ENCODE measurements around the gene AMELY. TPM values are rescaled to one million over a fixed set of nuclear protein-coding genes. Genes with fewer than 3 reads are reported as not detected.

The AMELY gene
- total RNA-seq, 2 experiments from 2014 or later: not detected

- H3K27ac ChIP-seq (ENCODE audit: low read depth in 1 of 2, low read length in 2 of 2): no peak overlapping the region
- no peaks in the 10 kb centered on the region for H3K4me1 Mint-ChIP-seq (ENCODE audit: low read depth)
- H3K4me3 ChIP-seq (ENCODE audit: low read length): no peak overlapping the region
- POLR2A ChIA-PET: no interaction called here
- H3K27me3 Mint-ChIP-seq: peaks cover 31% of the 10 kb centered on the region
- no peak overlapping the region for H3K27ac Mint-ChIP-seq
- CTCF ChIA-PET: no interaction called here
- H3K27me3 ChIP-seq (ENCODE audit: control insufficient read depth in 1 of 2, insufficient read depth in 2 of 2, low read length in 2 of 2): peaks cover 0 to 7% of the 10 kb centered on the region in 2 experiments
- no peaks in the 10 kb centered on the region for H3K36me3 ChIP-seq (ENCODE audit: insufficient read depth, low read length)
- H3K4me1 ChIP-seq (ENCODE audit: insufficient read depth, low read length): no peaks in the 10 kb centered on the region
- H3K9me3 Mint-ChIP-seq: no peaks in the 10 kb centered on the region
- TF ChIP-seq CTCF (IDR thresholded peaks at IDR 0.05): no peak
- intact Hi-C loops (cut with DNase I, micrococcal nuclease): no loop called here
- no peaks in the 10 kb centered on the region for H3K36me3 Mint-ChIP-seq (ENCODE audit: low read depth)
- DNase-seq (no peak), ATAC-seq (ENCODE audit: poor library complexity) (no peak)
- H3K9me3 ChIP-seq (ENCODE audit: control insufficient read depth in 1 of 2, insufficient read depth in 1 of 2, low read length in 2 of 2): no peaks in the 10 kb centered on the region
- H3K4me3 Mint-ChIP-seq: no peak overlapping the region
These were observed 1.8 kb upstream of the AMELY start for GRCh38 chrY:6913362-6913761.

- no peak for TF ChIP-seq CTCF (IDR thresholded peaks at IDR 0.05)
- ATAC-seq (ENCODE audit: poor library complexity): no peak
- peaks cover 31% of the 10 kb centered on the region for H3K27me3 Mint-ChIP-seq
These were observed 940 bp downstream of the AMELY start, which contains the start of gene TBL1Y for GRCh38 chrY:6910372-6911252. TSS of gene TBL1Y (plus strand) at chrY:6910697. CDS start at chrY:7025085, 114,388 bp downstream.

GRCh38 chrY:6909856-6910255 is 1.7 kb downstream of the AMELY start:
- no peaks in the 10 kb centered on the region for H3K4me1 Mint-ChIP-seq (ENCODE audit: low read depth)
- Histone ChIP-seq H3K4me3 (ENCODE audit: low read length) (no peak overlapping the region), H3K4me1 (ENCODE audit: insufficient read depth, low read length) (no peaks in the 10 kb centered on the region), H3K36me3 (ENCODE audit: insufficient read depth, low read length) (no peaks in the 10 kb centered on the region), H3K27ac (ENCODE audit: low read depth in 1 of 2, low read length in 2 of 2) (no peak overlapping the region), H3K9me3 (ENCODE audit: control insufficient read depth in 1 of 2, insufficient read depth in 1 of 2, low read length in 2 of 2) (no peaks in the 10 kb centered on the region), H3K27me3 (ENCODE audit: control insufficient read depth in 1 of 2, insufficient read depth in 2 of 2, low read length in 2 of 2) (peaks cover 0 to 7% of the 10 kb centered on the region in 2 experiments)
- H3K27ac Mint-ChIP-seq: no peak overlapping the region
- CTCF ChIA-PET: no interaction called here
- intact Hi-C loops (cut with DNase I, micrococcal nuclease): no loop called here
- ATAC-seq (ENCODE audit: poor library complexity): no peak
- H3K9me3 Mint-ChIP-seq: no peaks in the 10 kb centered on the region
- no peaks in the 10 kb centered on the region for H3K36me3 Mint-ChIP-seq (ENCODE audit: low read depth)
- peaks cover 31% of the 10 kb centered on the region for H3K27me3 Mint-ChIP-seq
- POLR2A ChIA-PET: no interaction called here
- no peak overlapping the region for H3K4me3 Mint-ChIP-seq
- no peak for DNase-seq
- no peak for TF ChIP-seq CTCF (IDR thresholded peaks at IDR 0.05)

More at GRCh38 chrY:6910372-6911252, 940 bp downstream of the AMELY start, which contains the start of gene TBL1Y:
- no peaks in the 10 kb centered on the region for H3K4me1 Mint-ChIP-seq (ENCODE audit: low read depth)
- no peak within 1 kb of the TSS for H3K4me3 ChIP-seq (ENCODE audit: low read length)
- no peak within 1 kb of the TSS for H3K27ac ChIP-seq (ENCODE audit: low read depth in 1 of 2, low read length in 2 of 2)
- H3K4me1 ChIP-seq (ENCODE audit: insufficient read depth, low read length): no peaks in the 10 kb centered on the region
- H3K27me3 ChIP-seq (ENCODE audit: control insufficient read depth in 1 of 2, insufficient read depth in 2 of 2, low read length in 2 of 2): peaks cover 0 to 7% of the 10 kb centered on the region in 2 experiments
- POLR2A ChIA-PET: no interaction called here
- H3K36me3 Mint-ChIP-seq (ENCODE audit: low read depth): no peaks in the 10 kb centered on the region
- no peaks in the 10 kb centered on the region for H3K36me3 ChIP-seq (ENCODE audit: insufficient read depth, low read length)
- H3K9me3 Mint-ChIP-seq: no peaks in the 10 kb centered on the region
- CTCF ChIA-PET: no interaction called here
- no peak for DNase-seq
- H3K9me3 ChIP-seq (ENCODE audit: control insufficient read depth in 1 of 2, insufficient read depth in 1 of 2, low read length in 2 of 2): no peaks in the 10 kb centered on the region
- H3K4me3 Mint-ChIP-seq: no peak within 1 kb of the TSS
- H3K27ac Mint-ChIP-seq: no peak within 1 kb of the TSS
- intact Hi-C loops (cut with DNase I, micrococcal nuclease): no loop called here

All from CD4-positive, alpha-beta T cell (primary cell).